KBM-7 (cell line): ENCODE results near the gene FDXR.
A peak's percentile ranks its signal among the peaks of the same experiment; 100 is the strongest.

Source experiments
- DNase-seq: peaks from one replicate; pipeline ENCODE4 v3.0.0-alpha.2; 2015
- in situ Hi-C: fragments of 300-500 bp; cut with MboI; formaldehyde crosslinking; loops from 2 replicates; pipeline ENCODE4 v1.14.3; 2020; ENCODE audit warnings: low sequenced_read_pairs, low pct_unique_long_range_greater_than_20kb, mixed read lengths

The FDXR gene

DNA sequence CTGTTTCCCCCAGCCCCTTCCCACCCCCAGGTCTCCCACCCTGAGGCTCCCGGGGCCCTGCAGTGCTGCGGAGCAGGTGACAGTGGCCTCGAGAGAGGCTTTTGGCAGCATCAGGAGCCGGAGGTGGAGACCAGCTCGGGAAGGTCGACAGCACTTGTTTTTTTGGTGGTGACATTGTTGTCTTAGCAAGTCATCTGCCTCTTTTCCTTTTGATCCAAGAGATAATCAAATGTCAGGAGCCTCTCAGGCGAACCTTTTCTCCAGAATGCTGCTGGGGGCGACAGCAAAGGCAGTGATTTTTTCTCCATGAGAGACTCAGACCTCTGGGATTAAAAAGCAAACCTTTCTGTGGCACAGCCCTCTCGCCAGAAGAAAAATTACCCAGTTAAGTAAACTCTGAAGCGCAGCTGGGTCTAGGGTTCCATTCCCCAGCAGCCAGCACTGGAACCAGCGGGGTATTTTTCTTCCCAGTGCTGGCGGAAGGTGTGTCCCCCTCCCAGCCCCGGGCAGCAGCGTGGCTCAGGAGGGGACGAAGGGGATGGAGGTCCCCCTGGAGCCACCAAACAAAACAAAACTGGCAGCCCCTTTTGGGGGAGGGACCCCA, 50.4 kb downstream of the FDXR start:
- in situ Hi-C loops: no loop called here

DNA sequence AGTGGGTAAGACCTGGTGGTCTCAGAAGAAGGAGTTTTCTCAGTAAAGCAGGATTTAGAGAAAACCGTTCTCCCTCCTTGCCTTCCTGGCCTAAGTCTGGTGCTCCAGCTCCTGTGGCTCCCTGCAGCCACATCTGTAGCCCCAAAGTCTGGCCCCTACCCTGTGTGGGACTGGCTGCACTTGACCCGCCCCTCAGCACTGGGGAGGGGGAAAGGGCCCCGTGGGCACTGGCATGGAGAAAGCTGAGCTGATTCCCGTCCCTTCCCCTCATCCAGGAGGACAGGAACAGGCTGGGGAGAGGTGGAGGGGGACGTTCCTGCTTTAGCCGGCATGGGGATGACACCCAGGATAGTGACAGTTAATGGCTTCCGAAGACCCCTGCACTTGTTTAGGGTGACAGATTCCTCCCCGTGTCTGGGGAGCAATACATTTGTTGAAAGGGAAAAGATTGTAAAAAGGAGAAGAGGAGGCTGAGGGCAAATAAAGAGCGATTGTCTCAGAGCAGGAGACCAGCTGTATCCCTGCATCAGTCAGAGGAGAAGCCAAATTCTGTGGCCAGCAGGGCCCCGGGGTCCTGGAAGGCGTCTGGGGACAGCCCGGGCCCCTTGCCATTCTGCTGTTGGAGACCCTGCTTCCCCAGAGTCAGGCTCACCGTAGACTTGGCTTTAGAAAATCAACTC, 51.0 kb downstream of the FDXR start:
- in situ Hi-C loops: no loop called here
- DNase-seq: no peak

More for the DNA sequence above, 50.4 kb downstream of the FDXR start:
- DNase-seq: no peak

DNA sequence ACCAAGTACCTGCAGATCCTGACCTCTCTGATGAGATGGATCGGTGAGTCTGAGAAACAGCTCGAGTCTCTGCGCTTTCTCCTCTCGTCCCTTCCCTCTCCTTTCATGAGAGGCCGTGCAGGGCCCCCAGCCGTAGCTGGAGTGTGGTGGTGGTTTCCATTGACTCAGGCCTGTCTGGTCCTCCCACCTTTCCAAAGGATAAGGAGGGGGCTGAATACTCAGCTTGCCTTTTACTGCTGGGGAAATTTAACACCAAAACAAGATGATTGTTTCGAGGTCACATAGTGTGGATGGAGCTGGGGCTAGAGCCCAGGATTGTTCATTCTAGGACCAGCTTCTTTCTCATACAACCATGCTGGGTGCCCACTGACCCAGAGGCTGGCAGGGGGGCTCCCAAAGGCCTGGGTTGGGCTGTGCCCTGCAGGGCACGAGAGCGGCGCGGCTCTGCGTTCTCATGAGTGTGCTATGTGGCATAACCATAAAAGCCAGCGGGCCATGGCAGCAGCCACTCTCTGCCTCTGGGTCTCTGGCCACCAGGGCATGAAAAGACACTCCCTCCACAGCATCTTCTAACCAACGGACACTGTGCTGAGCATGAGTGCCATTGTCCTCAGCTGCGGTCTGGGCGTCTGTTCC, 52.9 kb downstream of the FDXR start:
- DNase-seq: no peak
- in situ Hi-C loops: no loop called here

DNA sequence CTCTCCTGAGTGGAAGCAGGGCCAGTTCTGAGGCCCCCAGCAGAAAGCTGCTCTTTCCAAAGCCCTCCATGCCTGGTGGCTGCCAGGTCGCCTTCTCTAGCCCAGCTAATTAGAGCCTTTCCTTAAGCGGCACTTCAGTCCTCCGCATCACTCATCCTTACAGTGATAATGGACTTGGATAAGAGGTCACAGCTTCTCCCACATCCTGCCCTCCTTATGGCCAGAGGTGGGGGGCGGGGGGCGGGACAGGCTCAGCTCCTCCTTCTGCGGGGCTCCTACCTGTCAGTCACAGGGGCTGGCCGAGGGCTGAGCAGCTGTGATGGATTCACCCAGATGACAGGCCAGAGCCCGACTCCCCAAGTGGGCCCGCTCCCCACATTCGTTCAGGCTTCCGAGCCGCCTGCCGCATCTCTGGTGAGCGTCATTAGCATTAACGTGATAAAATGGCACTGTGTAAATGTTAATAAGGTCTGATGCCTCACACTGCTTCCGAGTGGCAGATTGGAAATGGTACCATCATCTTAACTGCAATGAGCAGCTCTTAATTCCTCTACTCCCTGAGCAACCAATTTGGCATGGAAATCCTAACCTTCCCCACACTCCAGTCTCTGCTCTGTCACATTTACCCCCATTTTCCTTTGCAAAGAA, 54.4 kb downstream of the FDXR start:
- in situ Hi-C loops: no loop called here

DNA sequence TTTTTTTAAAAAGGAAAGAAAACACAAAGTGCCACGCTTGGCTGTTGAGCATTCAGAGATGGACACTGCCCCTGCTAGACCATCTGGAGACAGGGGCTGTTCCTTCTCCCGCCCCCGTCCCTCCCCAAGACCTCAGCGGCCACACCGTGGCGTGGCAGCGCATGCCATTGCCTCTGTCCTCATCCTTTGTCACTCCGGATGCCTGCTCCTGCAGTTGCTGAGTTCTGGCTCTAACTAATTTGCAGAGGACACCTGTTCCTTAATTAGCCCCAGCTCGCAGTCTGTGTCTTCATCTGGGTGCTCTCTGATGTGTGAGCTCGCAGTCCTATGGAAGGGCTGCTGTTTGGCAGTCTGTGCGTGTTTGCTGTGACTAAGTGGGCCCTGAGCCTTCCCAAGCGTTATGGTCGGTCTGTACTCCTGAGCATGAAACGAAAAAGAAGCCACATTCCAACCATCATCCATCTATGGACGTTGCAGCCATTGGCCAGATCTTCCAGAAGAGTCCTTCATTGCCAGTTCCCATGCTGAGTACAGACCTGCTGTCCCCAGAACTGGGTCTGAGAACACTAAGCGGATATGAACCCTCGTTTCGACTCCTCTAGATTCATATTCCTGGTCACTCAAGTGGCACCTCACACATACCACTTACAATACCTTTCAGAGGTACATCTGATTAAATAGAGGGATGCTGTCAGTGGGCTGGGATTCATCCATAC, 55.7 kb downstream of the FDXR start:
- in situ Hi-C loops: no loop called here
- no peak for DNase-seq

More for the DNA sequence above, 54.4 kb downstream of the FDXR start:
- no peak for DNase-seq

DNA sequence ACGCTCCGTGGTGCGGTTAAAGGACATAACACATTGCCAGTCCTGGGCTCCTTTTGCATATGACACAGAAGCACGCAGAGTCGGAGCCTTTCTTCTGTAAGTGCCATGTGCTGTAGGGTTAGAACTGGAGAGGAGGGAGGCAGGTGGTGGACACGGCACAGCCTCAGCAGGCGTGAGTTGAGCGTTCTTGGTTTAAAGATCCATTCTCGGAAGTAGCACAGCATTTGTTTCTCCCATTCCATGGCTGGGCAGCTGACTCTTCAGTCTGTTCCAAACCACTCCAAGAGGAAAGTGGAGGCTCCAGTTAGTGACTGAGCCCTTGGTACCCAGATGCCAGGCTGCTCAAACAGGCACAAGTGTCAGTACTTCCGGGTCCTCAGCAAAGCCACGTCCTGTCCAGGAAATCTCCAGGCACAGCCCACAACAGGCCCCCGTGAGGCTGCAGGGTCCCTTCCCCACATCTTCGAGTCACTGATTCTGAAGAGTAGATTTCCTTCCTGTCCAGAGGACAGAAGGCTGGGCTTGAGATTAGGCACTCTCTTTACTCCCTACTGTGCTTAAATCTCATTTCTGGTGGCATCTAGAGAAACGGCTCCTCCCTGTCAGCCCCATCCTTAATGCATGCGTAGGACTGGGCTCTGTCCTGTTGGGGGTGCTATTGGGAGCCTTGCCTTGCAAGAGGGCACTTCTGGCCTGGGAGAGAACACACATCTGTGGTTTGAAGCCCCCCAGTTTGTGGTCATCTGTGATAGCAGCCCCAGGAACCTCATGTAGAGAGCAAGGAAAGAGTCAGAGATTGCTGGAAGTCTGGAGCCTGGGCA, 57.0 kb downstream of the FDXR start:
- peak; percentile 57 for DNase-seq
- in situ Hi-C loops: no loop called here

DNA sequence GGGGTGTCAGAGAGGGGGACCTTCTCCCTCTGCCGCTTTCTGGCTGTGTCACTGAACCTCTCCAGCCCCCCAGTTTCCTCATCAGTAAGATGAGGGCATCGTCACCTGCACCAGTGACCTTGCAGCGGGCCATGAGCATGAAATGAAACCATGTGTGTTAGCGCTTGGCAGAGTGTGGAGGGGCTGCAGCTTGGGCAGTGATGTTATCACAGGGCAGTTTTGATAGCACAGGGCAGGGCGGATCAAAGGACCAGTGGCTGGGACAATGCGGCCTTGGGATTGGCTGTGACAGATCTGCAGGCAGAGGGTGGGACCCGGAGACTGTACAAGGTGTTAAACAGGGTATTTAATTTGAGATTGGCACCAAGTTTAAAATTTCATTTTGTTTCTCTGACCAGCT, 57.7 kb downstream of the FDXR start:
- in situ Hi-C loops: no loop called here
- DNase-seq: no peak

DNA sequence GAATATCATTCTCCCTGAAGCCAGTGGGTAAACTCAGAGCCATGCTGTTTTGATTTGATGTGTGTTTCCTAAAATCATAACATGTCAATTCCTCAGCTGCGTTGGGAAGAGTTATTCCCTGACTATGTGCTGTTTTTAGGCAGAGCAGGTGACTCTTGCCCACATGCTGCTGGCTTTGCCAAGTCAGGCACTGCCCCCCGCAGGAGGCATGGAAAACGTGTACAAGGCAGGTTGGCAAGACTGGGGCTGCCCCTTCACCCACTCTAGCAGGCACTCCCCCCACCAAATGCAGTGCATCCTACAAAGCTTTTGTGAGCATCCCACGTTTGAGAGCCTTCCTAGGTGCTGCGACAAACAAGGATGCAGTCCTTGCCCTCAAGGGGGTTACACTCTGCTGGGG, 58.3 kb downstream of the FDXR start:
- in situ Hi-C loops: no loop called here
- DNase-seq: no peak
